Hindlimb muscle (tissue), 1 donor: ENCODE data around the gene IL22RA2. TPM values are rescaled to one million over a fixed set of nuclear protein-coding genes. Genes with fewer than 3 reads are reported as not detected.
"Not testable (repeated sequence)": the region's sequence is repeated elsewhere in the genome, so short reads cannot be mapped to it uniquely, and the experiment has no call there.

Source experiments
- DNase-seq: peaks from one replicate; pipeline ENCODE4 v3.0.0-alpha.2; 2013
- polyA plus RNA-seq: library from polyadenylated mRNA; unstranded; fragments of 120-200 nt; gene quantifications from one replicate; pipeline ENCODE4 v1.2.1, GENCODE V29; 2013; ENCODE audit not compliant: insufficient read length

IL22RA2 gene, protein sequence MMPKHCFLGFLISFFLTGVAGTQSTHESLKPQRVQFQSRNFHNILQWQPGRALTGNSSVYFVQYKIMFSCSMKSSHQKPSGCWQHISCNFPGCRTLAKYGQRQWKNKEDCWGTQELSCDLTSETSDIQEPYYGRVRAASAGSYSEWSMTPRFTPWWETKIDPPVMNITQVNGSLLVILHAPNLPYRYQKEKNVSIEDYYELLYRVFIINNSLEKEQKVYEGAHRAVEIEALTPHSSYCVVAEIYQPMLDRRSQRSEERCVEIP
- not detected for polyA plus RNA-seq

DNA sequence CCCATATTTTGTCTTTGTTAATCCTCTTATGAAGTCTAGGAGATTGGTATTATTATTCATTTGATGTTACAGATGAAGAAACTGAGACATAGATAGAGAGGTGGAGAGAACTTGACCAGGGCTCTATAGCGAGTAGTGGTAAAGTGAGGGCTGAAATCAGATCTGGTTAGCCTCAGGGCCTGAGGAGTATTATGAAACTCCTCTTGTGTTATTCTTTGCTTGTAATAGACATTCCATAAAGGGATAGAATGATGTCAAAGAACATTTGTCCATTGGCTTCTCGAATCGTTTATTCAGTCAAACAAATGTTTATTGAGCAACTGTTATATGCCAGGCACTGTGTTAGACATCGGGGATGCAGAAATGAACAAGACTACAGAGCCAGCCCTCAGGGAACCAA lies at the start of gene IL22RA2:
TSS of gene IL22RA2 (minus strand) at position 144 of the 400 bp plus-strand sequence. CDS start 11,895 bp downstream, outside the sequence.
- DNase-seq, result no peak

DNA sequence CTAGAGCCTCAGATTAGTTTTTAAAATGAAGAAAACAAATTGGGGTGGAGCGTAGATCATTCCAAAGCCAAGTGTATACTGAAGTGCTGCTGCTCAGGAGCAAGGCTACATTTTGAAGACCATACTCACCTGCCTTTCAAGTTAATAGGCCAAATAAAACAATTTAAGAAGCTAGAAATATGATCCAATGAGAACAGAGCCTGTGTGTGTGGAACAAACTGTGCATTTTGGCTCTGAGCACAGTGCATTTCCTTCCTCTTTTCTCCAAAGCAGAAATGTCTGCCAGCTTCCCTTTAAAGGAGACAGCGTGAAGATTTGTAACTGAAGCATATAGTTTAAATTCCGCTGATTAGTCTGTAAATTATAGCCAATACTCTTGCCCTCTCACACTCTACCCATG lies 48.9 kb upstream of the IL22RA2 start:
- DNase-seq, result peak; percentile 51

DNA sequence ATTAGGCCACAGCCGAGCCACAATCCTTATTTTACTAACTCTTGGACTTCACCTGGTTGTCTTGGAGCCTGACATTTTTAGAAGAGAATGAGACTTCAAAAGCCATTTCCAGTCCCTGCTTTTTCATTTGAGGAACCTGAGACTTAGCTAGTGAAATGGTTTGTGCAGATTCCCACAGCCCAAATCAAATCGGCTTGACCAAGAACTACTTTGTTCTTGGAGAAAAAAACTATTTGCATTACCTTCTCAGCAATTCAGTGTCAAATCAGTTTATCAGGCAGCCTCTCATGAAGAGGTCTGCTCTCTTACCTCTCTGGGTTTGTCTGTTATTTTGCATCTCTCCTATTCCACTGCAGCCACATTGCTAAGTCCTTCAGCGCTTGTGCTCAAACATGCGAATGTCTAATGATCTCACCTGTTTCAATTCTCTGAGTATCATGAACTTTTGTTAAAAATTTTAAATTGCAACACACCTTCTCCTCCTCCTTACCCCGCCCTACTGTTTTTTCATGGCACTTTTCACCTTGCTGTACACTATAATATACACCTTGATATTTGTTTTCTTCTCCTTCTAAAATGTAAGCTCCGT lies 46.3 kb upstream of the IL22RA2 start:
- DNase-seq, result no peak

DNA sequence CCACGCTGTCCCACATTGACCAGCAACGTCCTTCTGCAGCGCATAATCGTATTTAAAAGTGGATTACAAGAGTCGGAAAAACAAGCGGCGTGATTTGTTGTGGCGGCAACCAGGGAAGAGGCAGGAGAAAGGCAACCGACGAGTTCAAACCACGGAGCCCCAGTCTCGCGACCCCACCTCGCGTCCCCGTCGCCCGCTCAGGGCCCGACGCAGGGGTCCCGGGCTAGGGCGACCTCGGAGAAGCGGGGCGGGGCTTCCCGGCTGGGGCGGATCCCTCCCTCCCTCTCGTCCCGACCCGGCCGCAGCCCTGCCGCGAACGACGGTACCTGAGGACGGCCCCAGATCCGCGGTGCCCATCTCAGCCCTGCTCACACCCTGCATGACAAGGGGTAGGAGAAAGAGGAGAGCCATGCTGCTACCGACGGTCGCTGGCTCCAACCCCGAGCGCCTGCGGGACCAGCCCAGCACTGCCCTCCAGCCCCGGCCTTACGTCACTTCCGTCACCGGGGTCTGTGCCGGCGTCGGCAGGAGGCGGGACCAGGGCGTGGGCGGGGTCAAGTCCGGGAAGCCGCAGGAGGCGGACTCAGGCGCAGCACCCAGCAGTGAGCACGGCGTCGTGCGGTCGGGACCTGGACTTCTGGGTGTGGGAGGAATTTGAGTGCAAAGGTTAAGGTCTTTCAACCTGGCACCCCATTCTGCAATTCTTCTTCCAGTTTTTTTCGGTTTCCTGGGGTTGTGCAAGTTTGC lies 45.6 kb upstream of the IL22RA2 start, which contains the start of gene IFNGR1:
TSS of gene IFNGR1 (minus strand) at position 469 of the 747 bp plus-strand sequence. CDS start at position 411, 58 bp downstream.
- DNase-seq, result peak; percentile 97

DNA sequence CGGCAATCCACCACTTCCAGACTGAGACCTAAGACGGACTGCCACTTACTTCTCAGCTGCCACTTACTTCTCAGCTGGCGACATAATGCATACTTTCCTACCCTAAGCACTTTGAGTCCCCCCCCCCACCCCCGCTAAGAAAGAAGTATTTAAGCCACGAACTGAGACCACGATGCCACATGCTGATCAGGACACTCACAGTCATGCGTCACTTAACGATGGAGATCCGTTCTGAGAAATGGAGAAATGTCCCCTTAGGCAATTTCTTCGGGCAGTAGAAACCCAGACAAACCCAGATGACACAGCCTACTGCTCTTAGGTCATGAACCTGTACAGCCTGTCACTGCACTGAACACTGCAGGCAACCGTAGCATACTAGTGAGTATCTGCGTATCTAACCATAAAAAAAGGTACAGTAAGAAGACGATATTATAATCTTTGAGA lies 45.1 kb upstream of the IL22RA2 start:
- DNase-seq, result peak; percentile 50

DNA sequence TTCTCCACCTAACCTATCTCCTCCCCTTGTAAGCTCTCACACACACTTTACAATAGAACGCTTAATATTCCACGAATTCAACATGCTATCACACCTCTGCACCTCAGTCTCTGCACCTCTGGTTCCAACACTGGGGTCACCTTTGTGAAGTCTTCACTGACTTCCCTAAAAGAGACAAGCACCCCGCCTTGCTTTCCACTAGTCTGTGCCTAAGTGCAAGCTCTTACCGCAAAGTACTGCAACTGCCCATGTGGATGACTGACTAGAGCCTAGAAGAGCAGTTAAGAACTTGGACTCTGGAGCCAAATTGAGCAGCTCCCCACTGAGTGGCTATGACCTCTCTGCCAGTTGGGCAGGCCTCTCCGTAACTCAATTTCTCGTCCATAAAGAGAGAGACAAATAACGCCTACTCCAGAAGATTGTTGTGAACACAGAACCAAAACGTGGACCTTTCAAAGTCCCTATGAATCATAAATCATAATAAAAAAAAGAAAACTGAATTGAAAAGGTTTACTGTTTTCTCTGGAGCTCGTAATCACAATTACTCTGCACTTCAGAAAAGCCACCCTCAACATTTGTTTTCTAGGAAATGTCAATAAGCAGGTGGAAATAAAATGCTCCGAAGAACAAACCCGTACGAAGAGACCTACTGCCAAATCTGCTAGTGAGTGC lies 44.5 kb upstream of the IL22RA2 start:
- no peak for DNase-seq

DNA sequence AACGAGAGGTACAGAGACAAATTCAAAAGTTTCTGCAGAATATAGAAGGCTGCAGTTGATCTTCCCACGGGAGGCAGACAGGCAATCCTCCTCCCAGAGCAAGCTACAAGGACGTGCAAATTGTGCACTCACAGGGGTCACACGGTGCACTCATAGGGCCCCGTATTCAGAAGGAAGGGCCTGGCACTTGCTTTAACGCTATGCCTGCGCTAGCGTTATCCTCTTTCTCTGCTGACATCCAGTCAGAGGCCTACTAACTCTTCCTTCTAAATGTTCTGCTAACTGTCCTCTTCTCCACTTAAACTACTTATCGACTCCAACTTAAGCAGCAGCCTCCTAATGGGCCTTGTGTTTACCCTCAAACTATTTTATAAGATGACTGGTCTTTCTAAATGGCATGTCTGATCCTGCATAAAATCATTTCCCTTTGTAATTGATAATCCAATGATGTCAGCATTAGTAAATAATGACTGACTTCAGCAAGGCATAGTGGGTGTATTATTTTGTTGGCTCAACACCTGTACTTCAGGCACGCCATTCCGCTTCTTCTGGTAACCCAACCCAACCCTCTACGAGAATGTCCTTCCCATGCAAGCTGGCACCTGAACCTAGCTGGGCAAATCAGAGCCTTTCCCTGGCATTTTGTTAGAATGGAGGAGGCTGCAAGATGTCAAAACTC lies 43.6 kb upstream of the IL22RA2 start:
- DNase-seq, result no peak

DNA sequence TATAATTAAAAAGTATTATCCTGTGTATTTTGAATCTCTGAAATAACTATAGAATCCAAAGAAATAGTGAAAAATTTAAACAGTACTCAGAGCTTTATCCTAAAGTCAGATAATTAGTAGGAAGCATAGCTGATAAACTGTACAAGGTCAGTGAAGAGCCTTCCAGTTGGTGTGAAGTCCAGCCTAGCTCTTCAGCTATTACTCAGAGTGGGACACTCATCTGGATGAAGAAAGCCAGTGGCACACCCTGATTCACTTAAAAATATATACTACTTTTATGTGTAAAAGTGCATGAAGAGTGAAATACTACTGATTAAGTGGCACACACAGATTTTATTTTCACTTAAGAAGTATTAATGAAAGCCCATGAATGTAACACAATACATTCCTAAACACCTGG lies 42.7 kb upstream of the IL22RA2 start:
- no peak for DNase-seq

DNA sequence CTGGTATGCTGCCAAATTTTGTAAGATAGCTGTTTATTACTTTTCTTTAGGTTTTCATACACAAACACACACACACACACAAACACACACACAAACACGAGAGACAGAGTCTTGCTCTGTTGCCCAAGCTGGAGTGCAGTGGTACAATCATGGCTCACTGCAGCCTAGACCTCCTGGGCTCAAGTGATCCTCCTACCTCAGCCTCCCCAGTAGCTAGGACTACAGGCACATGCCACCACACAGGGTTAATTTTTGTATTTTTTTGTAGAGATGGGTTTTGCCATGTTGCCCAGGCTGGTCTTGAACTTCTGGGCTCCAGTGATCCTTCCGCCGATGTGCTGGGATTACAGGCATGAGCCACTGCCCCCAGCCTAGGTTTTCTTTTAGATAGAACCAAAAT lies 42.2 kb upstream of the IL22RA2 start:
- DNase-seq, result not testable (repeated sequence)

DNA sequence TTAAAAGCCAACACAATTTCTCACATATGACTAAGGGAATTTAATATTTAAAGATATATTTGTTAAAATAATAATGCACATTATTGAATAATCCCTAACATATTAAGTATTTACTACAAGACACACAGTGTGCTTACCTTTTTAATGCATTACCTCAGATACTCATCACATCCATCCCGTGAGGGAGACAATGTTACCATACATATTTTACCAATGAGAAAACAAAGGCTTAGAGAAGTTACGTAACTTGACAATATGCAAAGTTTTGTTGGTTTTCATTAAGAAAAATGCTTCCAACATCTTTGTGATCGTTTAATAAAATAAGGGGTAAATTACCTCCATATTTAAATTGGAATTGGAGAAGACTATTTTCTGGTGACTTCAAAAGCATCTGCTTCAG lies 41.5 kb upstream of the IL22RA2 start:
- DNase-seq, result no peak

DNA sequence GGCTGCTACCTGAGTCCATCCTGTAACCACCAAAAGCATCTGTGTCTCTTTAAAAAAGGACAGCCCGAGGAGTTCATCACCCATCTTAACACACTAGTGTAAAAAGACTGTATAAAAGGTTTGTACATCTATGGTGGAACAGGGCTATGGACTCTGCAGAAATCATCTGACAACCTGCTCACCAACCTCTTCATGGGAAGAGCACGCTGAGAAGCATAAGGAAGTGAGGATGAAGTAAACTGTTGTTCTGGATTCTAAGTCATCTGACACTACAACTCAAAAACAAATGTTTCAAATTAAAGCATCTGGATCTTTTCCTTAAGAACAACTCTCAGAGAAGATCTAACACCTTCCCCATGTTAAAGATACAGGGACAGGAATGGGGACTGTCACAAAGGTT lies 40.4 kb upstream of the IL22RA2 start:
- DNase-seq, result no peak

DNA sequence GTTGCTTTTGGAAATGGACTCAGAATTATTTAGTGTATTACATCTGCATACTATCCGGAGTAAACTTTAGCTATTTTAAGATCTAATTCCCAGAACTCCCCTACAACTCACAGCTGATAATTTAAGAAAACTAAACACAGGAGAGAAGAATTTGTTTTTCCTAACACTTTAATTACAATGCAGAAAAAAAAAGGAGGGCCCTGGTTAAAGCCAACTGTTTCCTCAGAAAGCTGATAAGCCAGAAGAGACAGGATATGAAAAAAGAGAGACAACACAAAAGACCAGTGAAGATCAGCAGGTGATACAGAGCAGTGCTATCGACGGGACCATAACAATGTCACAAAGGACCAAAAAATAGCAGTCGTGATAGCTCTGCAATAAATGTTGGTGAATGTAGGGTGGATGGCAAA lies 39.9 kb upstream of the IL22RA2 start:
- no peak for DNase-seq

DNA sequence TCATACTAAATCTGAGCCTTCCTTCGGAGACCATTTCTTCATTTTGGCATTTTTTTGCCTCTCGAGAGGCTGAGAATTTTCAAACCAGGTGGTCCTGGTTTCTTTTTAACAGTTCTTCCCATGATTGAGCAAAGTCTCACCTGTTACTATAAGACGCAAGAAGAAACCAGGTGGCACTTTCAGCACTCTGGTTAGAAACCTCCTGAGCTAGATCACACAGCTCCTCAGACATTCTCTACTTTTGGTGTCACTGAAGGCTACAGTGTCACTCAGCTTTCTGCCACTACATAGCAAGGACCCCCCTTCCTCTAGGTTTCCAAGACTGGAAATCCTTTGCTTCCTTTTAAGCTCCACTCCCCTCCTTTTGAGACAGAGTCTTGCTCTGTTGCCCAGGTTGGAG lies 38.5 kb upstream of the IL22RA2 start:
- DNase-seq, result no peak

DNA sequence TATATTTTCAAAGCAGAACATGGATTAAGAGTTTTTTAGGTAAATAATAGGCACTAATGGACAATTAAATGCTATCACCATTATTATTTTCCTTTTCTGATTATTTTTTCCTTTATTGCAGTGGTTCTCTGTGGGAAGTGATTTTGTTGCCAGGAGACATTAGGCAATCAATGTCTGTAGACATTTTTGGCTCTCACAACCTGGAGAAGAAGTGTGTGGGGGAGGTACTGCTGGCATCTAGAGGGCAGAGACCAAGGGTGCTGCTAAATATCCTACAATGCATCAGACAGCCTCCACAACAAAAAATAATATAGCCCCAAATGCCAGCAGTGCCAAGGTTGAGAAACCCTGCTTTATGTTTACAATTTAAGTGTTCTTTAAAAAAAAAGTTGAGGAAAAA lies 37.5 kb upstream of the IL22RA2 start:
- no peak for DNase-seq

DNA sequence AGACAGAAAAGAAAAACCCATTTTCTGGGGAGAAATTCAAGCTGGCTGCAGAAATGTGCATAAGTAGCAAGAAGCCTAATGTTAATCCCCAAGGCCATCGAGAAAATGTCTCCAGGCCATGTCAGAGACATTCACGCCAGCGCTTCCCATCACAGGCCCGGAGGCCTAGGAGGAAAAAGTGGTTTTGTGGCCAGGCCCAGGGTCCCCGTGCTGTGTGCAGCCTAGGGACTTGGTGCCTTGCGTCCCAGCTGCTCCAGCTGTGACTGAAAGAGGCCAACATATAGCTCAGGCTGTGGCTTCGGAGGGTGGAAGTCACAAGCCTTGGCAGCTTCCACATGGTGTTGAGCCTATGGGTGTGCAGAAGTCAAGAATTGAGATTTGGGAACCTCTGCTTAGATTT lies 34.8 kb upstream of the IL22RA2 start:
- DNase-seq, result no peak

DNA sequence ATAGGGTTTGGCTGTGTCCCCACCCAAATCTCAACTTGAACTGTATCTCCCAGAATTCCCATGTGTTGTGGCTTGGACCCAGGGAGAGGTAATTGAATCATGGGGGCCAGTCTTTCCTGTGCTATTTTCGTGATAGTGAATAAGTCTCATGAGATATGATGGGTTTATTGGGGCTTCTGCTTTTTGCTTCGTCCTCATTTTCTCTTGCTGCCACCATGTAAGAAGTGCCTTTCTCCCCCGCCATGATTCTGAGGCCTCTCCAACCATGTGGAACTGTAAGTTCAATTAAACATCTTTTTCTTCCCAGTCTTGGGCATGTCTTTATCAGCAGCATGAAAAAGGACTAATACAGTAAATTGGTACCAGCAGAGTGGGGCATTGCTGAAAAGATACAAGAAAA lies 34.0 kb upstream of the IL22RA2 start:
- DNase-seq, result not testable (repeated sequence)

DNA sequence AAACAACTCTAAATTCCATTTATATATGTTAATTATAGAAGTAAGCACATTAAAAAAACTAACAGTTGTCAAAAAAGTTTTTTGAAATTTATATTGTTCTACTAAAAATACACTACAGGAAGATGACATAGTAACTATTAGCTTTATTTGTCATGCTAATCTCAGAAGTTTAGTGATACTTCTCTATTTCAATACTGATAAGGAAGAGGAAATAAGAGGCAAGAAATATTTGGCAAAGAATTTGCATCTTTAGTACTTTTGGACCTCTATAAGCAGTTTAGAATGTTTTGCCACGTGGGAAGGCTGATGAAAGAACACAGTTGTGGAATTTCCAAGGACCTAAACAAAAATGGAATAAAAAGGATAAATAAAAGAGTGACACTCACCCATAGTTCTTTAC lies 33.1 kb upstream of the IL22RA2 start:
- no peak for DNase-seq

DNA sequence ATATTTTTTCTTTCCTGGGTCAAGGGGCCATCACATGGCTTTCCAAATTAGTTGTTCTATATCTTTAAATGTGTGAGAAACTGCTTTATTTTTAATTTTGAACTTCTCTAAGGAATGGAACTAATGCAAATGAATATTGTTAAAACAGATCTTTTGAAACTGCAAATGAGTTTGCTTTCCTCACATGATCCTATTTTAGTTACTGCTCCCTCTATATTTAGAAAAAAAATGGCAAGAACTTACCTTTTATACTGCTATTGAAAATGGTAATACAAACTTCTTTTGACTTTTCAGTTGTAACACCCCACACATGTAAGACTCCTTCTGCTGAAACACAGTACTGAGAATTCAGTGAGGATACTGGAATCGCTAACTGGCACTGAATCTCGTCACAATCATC lies 29.8 kb upstream of the IL22RA2 start:
- DNase-seq, result no peak

DNA sequence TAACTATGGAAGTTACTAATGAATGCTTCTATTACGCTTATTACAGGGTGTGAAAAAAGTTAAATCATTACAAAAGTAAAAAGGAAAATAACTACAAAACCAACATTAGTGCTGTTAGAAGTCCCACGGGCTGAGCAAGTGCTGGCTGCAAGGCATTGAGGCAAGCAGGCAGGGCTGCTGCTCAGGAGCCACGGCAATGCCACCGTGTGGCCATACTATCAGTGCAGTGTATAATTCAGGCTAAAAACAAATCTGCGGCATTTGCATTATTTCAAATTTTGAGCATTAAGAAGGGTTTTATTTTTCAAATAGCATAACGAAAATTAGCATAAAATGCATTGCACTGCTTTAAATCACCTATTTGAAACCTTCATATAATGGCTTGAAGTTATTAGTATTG lies 28.6 kb upstream of the IL22RA2 start:
- no peak for DNase-seq

DNA sequence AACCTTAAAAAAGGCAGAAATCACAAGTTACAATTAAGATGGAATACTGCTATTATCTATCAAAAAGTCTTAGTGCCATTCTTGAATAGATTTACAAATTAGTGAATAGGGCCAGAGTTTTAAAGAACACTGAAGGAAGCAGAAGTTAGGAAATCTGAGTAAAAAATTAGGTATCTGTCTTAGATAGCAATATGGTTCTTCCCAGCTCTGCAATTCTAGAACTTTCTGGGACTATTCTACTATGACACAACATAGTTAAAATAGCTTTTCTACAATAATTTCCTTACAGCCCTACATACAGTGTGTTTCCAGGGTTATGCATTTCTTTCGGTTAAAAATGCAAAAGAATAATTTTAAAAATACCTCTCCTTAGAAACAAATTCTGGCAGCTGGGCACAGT lies 27.6 kb upstream of the IL22RA2 start:
- no peak for DNase-seq

DNA sequence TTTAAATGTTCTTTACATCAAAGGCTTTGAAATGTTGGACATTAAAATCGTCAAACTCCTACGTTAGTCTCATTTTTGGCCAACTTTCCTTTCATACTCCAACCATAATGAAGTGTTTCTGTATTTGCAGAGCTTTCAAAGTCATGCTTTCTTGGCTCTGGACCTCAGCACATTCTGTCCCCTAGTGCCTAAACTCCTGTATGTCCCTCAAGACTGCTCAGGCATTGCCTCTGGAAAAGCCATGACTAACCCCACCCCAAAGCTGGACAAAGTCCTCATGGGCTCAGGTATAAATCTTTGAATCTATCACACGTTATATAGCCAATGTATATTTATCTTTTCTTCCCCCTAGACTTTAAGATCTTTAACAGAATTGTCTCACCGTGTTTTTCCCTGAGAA lies 26.8 kb upstream of the IL22RA2 start:
- DNase-seq, result no peak
